Effector memory CD4-positive, alpha-beta T cell (primary cell): ENCODE measurements around the gene NOM1.

ENCODE experiments used
- DNase-seq, 3 donors: peaks; one replicate each; pipeline ENCODE4 v3.0.0-alpha.2; 2020
- H3K27ac ChIP-seq: 2 replicates; pipeline ENCODE4 v1.7.0; 2013; ENCODE audit warnings: mild to moderate bottlenecking, low read length, moderate library complexity; ENCODE audit not compliant: insufficient read depth, poor library complexity, severe bottlenecking
- H3K27me3 ChIP-seq: replicated peaks from 2 replicates; pipeline ENCODE4 v1.7.0; 2013; ENCODE audit warnings: mild to moderate bottlenecking, low read length; ENCODE audit not compliant: insufficient read depth, control insufficient read depth, poor library complexity, severe bottlenecking
- H3K36me3 ChIP-seq: 2 replicates; pipeline ENCODE4 v1.7.0; 2013; ENCODE audit warnings: mild to moderate bottlenecking, low read length, moderate library complexity; ENCODE audit not compliant: control insufficient read depth, insufficient read depth
- H3K4me1 ChIP-seq: 2 replicates; pipeline ENCODE4 v1.7.0; 2013; ENCODE audit warnings: low read length, mild to moderate bottlenecking; ENCODE audit not compliant: control insufficient read depth, insufficient read depth, poor library complexity, severe bottlenecking
- H3K4me3 ChIP-seq: 2 replicates; pipeline ENCODE4 v1.7.0; 2013; ENCODE audit warnings: low read length, low read depth, mild to moderate bottlenecking; ENCODE audit not compliant: insufficient read depth, poor library complexity, severe bottlenecking
- H3K9me3 ChIP-seq: 2 replicates; pipeline ENCODE4 v1.7.0; 2013; ENCODE audit warnings: mild to moderate bottlenecking, low read length, moderate library complexity; ENCODE audit not compliant: control insufficient read depth

Gene NOM1

DNA sequence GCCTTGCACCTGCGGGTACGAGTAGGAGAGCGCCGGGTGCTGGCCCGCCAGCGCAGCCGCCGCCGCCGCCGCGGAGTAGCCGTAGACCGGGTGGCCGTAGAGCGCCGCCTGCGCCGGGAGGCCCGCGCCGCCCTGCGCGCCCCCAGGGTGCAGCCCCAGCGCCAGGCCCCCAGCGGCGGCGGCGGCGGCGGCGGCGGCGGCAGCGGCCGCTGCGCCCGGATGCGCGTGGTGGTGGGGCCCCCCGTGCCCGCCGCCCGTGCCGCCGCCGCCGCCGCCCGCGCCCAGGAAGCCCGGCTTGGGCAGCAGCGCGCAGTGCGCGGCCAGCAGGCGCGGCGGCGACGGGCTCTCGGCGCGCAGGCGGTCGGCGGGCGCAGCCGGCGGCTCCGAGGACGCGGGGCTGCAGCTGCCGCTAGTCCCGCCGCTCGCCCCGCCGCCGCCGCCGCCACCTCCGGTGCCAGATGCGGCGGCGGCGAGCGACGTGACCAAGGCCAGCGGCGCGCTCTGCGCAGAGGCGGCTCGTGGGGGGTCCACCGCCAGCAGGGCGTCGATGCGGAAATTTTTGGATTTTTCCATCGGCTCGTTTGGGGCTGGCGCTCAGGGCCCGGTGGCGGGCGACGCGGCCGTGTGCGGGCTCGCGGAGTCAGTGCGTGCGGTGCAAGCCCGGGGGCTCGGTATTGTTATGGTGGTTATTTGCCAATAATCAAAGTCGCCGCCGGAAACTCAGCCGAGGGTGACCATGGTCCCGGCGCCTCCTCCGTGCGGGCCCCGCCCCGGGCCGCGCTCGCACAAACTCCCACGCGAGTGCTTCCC, 60.5 kb downstream of the NOM1 start:
- Histone ChIP-seq H3K4me3 (peak overlapping the region; percentile 44), H3K27me3 (peaks cover 54% of the 10 kb centered on the region), H3K9me3 (no peaks in the 10 kb centered on the region), H3K4me1 (peaks cover 24% of the 10 kb centered on the region), H3K36me3 (no peaks in the 10 kb centered on the region), H3K27ac (no peak overlapping the region)
- no peak for DNase-seq

DNA sequence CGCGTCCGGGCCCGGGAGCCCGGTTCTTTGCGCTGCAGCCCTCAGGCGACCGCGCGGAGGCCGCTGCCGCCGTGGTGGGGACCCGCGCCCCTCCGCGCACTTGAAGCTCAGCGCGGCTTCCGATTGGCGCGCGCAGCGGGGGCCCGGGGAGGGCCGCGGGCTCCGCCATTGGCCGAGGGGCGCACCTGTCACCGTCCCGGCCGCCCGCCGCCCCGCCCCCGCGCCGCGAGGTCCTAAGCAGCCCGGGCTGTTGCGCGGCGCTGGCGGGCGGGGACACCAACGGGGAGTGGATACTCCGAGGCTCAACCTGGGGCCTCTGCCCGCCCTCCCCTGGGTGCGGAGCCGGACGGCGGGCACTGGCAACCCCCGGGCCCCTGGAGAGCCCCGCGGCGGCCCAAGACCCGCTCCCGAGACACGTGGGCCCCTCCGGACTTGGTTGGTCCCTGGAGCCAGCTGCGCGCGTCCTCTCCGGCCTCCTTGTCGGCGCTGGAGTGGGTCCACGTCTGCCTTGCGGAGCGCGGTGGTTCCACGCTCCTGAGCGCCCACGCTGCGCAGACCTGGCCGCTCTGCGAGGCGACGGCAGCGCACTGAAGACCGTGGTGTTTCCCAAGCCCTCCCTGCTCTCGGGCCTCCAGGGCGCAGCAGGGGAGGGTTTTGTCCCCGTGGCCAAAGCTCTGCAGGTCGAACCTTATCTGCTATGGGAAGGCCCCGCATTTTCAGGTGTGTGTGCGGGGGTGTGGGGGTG, 61.2 kb downstream of the NOM1 start, which contains the start of gene MNX1:
MNX1 (minus strand) TSS at position 76 of the 745 bp plus-strand sequence. CDS start 313 bp downstream, outside the sequence.
- Histone ChIP-seq H3K4me3 (peak within 1 kb of the TSS; percentile 49), H3K27me3 (peaks cover 61% of the 10 kb centered on the region), H3K4me1 (peaks cover 22% of the 10 kb centered on the region), H3K36me3 (no peaks in the 10 kb centered on the region), H3K27ac (no peak within 1 kb of the TSS), H3K9me3 (no peaks in the 10 kb centered on the region)
- peak in 1 of 3 donors; percentile 11 for DNase-seq

DNA sequence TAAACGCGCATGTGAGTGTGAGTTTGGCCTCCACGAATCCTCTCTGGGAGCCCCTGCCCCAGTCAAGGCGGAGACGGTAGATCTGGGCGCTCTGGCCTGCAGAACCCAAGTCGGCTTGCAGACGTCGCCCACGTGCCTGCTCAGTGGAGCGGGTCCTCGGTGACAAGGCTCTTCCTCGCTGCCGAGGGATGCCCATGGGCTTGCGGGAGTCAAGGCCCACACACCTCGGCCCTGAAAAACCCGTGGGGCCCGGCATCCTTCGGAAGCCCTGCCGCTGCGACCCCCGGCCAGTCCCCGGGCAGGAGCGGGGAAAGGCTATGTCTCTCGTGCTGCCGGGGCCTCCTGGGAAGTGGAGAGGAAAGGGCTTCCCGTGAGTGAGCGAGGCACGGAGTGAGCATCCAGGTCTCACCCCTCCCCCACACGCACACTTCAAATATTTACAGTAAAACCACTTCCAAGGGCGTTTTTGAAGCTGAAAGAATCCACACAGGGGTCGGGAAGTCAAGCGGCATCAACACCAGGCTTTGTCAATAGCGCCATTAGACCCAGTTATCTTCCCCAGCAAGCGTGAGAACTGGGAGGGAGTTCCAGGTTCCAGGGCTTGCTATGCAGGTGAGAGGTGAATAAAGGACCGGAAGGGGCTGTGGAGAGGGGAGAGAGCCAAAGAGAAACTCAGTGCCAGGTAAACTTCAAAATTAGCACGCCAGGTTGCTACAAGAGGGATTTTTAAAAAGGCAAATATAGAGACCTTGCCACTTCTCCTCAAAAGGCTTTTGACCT, 62.0 kb downstream of the NOM1 start:
- Histone ChIP-seq H3K27ac (no peak overlapping the region), H3K4me1 (peaks cover 19% of the 10 kb centered on the region), H3K27me3 (peaks cover 66% of the 10 kb centered on the region), H3K9me3 (no peaks in the 10 kb centered on the region), H3K36me3 (no peaks in the 10 kb centered on the region), H3K4me3 (peak overlapping the region; percentile 49)
- no peak for DNase-seq

DNA sequence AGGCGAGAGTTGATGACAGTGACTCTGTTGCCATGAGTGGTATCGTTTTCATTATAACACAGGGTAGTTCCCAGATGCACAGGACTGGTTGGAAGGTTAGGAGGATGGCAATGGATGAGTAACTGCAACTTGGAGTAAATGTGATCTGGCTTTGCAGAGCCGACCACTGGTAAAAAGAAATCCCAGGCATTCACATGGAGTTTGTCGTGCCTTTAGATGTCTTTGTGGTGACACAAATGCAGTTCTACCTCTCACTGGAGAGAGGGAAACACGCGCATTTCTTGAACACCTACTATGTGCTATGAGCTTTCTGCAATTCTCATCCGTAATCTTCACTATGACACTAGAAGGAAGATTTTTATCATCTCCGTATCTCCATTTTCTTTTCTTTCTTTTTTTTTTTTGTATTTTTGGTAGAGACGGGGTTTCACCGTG, 62.6 kb downstream of the NOM1 start:
- no peak for DNase-seq
- Histone ChIP-seq H3K27ac (no peak overlapping the region), H3K9me3 (no peaks in the 10 kb centered on the region), H3K4me1 (peaks cover 19% of the 10 kb centered on the region), H3K4me3 (no peak overlapping the region), H3K36me3 (no peaks in the 10 kb centered on the region), H3K27me3 (peaks cover 72% of the 10 kb centered on the region)

DNA sequence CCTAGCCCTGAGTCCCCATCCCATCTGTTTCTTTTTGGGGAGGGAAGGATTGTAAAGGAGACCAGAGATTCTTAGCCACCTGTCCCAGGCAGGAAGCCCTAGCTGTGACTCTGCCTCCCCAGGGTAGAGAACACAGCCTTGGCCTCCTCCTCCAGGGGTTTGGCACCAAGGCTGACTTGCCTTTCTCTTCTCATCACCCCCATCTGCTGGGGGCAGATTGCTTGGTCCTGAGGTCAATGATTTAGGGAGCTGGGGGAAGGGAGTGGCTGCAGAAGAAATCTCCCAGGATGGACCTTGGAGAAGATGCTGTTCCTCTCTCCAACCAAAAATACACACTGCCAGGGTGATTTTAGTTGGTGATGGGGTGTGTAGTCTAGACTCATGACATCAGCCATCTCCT, 63.6 kb downstream of the NOM1 start:
- H3K27ac ChIP-seq, result no peak overlapping the region
- H3K4me1 ChIP-seq, result peaks cover 19% of the 10 kb centered on the region
- peaks cover 75% of the 10 kb centered on the region for H3K27me3 ChIP-seq
- DNase-seq, result no peak
- no peaks in the 10 kb centered on the region for H3K9me3 ChIP-seq
- H3K36me3 ChIP-seq, result no peaks in the 10 kb centered on the region
- no peak overlapping the region for H3K4me3 ChIP-seq

DNA sequence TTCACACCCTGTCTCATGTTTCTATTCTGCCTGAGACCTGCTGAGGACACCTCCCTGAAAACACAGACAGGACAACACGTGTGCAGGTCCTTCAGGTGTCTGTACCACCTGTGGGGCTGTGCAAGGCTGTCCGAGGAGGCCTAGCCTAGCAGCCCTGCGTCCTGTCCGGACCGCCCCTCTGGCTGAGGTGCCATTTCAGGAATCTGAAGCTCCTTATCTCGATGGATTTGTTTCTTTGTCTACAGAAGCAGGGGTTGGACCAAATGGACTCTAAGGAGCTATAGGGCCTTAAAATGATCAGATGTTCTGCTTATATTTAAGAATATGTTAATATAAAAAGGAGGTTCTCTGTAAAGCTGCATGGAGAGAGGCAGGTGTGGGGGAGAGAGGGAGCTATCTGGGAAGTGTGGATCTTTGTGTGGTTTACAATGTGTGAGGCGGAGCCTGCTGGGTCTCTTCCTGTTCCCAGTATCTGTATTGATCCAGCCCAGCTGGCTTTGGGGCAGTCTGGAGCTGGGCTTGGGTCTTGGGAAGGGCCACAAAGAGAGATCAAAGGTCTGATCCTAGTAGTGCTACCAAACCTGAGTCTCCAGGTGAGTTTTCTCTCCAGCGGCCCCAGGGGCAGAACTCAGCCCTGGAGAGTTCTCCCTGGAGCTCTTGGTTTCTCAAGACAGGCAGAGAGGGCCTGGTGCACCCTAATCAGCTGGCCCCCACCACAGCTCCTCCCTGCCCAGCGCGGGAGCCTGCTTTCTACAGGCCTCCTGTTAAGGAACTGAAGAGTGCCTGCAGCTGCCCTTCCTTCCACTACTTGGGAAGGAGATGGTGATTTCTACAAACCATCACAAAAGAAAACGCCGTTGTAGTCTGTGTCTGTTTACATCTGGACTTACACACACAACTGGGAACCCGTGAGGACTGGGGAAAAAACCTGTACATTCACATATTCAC, 64.4 kb downstream of the NOM1 start:
- no peak for DNase-seq
- no peak overlapping the region for H3K27ac ChIP-seq
- peaks cover 74% of the 10 kb centered on the region for H3K27me3 ChIP-seq

DNA sequence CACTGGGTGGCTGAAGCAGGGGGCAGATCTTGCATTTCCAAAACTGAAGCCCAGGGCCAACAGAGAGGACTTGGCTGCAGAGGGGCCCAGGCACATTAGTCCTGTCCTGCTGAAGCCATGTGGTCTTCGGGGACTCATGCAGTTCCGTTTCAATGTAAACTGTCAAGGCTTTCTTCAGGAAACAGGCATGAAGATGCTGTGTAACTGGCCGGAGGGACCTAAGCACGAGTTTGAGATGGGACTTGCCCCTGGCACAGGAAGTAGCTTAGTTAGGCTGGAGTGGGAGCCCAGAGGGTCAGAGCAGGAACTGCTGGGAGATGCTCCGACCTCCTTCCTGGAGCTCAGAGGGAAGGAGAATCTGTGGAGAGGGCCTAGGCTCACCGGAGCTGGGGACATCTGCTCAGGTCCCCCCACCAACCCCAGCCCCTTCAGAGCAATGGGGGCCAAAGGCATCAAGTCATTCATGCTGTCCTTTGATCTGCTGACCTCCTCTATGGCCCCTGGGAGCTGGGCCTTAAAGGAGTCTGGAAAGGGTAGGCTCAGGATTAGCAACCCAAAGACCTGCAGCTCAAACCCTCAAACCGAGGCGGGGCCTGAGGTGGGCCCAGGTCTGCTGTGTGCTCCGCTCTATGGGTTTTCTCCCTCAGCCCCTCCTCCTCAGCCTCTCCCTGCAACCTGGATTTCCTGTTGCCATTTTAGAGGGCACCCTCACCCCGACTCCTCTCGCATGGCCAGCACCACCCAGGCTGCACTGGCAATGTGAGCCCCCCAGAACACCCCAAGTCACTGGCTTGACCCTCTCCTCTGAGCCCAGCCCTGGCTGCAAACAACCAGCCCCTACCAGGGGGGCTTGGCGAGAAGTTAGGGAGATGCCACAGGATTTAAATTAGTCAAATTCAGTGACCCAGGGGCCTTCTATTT, 65.4 kb downstream of the NOM1 start:
- H3K4me1 ChIP-seq, result peaks cover 21% of the 10 kb centered on the region
- peaks cover 81% of the 10 kb centered on the region for H3K27me3 ChIP-seq
- no peak overlapping the region for H3K27ac ChIP-seq
- H3K36me3 ChIP-seq, result no peaks in the 10 kb centered on the region
- H3K4me3 ChIP-seq, result no peak overlapping the region
- H3K9me3 ChIP-seq, result no peaks in the 10 kb centered on the region
- no peak for DNase-seq

More for the DNA sequence above, 64.4 kb downstream of the NOM1 start:
- H3K9me3 ChIP-seq, result no peaks in the 10 kb centered on the region
- no peaks in the 10 kb centered on the region for H3K36me3 ChIP-seq
- H3K4me3 ChIP-seq, result no peak overlapping the region
- H3K4me1 ChIP-seq, result peaks cover 21% of the 10 kb centered on the region

DNA sequence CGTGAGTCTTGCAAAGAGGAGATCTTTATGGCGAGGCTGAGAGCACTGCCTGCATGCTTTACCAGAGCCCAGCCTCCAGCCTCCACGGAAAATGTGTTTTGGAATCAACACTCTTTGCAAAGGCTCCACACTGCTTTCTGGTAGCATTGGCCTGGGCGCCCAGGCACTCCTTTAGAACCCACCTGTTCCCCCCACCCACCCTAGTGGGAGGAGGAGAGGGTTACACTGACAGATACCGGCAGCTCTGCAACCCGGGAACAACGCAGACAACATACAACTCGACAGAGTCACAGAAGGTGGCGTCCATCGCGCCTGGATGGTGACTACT, 66.5 kb downstream of the NOM1 start:
- H3K4me3 ChIP-seq, result no peak overlapping the region
- no peaks in the 10 kb centered on the region for H3K9me3 ChIP-seq
- peaks cover 28% of the 10 kb centered on the region for H3K4me1 ChIP-seq
- H3K27me3 ChIP-seq, result peaks cover 85% of the 10 kb centered on the region
- H3K27ac ChIP-seq, result no peak overlapping the region
- DNase-seq, result no peak
- H3K36me3 ChIP-seq, result no peaks in the 10 kb centered on the region
